Left kidney (tissue), 2 donors: ENCODE results near the gene CRISP2. TPM values are rescaled to one million over a fixed set of nuclear protein-coding genes. Genes with fewer than 3 reads are reported as not detected.

Source experiments
- DNase-seq: peaks from one replicate; pipeline ENCODE4 v3.0.0-alpha.2; 2013
- polyA plus RNA-seq: library from polyadenylated mRNA; unstranded; fragments of 120-200 nt; gene quantifications from one replicate; pipeline ENCODE4 v1.2.1, GENCODE V29; 2013; ENCODE audit not compliant: insufficient read length

CRISP2 gene
- polyA plus RNA-seq, 1 donor: 0.20 TPM

GRCh38 chr6:49662231-49662891, 51.0 kb downstream of the CRISP2 start:
- no peak for DNase-seq

- no peak for DNase-seq
Observed at GRCh38 chr6:49653942-49654341, 59.4 kb downstream of the CRISP2 start.

GRCh38 chr6:49653438-49653837, 59.9 kb downstream of the CRISP2 start:
- no peak for DNase-seq

- no peak for DNase-seq
Observed at GRCh38 chr6:49651239-49651638, 62.1 kb downstream of the CRISP2 start.

GRCh38 chr6:49649988-49650387, 63.4 kb downstream of the CRISP2 start:
- no peak for DNase-seq

- no peak for DNase-seq
Observed at GRCh38 chr6:49648036-49648435, 65.3 kb downstream of the CRISP2 start.

- no peak for DNase-seq
Observed at GRCh38 chr6:49647476-49647875, 65.9 kb downstream of the CRISP2 start.

GRCh38 chr6:49646942-49647341, 66.4 kb downstream of the CRISP2 start:
- no peak for DNase-seq

- no peak for DNase-seq
Observed at GRCh38 chr6:49646130-49646824, 67.1 kb downstream of the CRISP2 start.

- no peak for DNase-seq
Observed at GRCh38 chr6:49645139-49645538, 68.2 kb downstream of the CRISP2 start.

Other genes with a start within 250 kb of the CRISP2 start
- gene GLYATL3, start 213.6 kb downstream of the CRISP2 start, polyA plus RNA-seq: not detected
- gene C6orf141, start 162.9 kb downstream of the CRISP2 start, polyA plus RNA-seq: 2.0 TPM
- gene RHAG, start 76.7 kb downstream of the CRISP2 start, polyA plus RNA-seq: 0.96 TPM
- gene CRISP3, start 30.8 kb upstream of the CRISP2 start, polyA plus RNA-seq: not detected
- gene PGK2, start 73.7 kb upstream of the CRISP2 start, polyA plus RNA-seq: not detected
- gene CRISP1, start 153.0 kb upstream of the CRISP2 start, polyA plus RNA-seq: not detected